Prostate gland (tissue), 2 donors: ENCODE measurements around the gene PCDH18.

Experiments used
- CTCF ChIP-seq, 4 experiments: fragments of 200-600 bp in 2 of 4; fragments of 450-650 bp in 2 of 4; sonication (generic) in 2 of 4; IDR thresholded peaks; 1 replicate in 3 of 4; 2 replicates in 1 of 4; pipeline ENCODE4 v1.5.1; 2016 to 2019; ENCODE audit warnings: antibody characterized with exemption in 4 of 4, mild to moderate bottlenecking in 2 of 4, moderate library complexity in 2 of 4
- POLR2AphosphoS5 ChIP-seq: sonication (generic); formaldehyde crosslinking; IDR thresholded peaks from one replicate; pipeline ENCODE4 v1.6.1; 2017; ENCODE audit warnings: antibody characterized with exemption

- TF ChIP-seq CTCF (IDR thresholded peaks at IDR 0.05): no peak
- no peak for TF ChIP-seq POLR2AphosphoS5
These were observed 917 bp downstream of the PCDH18 start for GRCh38 chr4:137531168-137531985.
